Measurements from ENCODE around the gene ABCB11. TPM values are rescaled to one million over a fixed set of nuclear protein-coding genes. Genes with fewer than 3 reads are reported as not detected.
A peak's percentile ranks its signal among the peaks of the same experiment; 100 is the strongest.

ABCB11 gene
- total and polyA plus RNA-seq, 9 of the 15 experiments (the other 6 are each of a cell fraction or from before 2014, with no cell fraction given): 0.04 to 0.51 (median 0.10) TPM; not detected in 1

DNA sequence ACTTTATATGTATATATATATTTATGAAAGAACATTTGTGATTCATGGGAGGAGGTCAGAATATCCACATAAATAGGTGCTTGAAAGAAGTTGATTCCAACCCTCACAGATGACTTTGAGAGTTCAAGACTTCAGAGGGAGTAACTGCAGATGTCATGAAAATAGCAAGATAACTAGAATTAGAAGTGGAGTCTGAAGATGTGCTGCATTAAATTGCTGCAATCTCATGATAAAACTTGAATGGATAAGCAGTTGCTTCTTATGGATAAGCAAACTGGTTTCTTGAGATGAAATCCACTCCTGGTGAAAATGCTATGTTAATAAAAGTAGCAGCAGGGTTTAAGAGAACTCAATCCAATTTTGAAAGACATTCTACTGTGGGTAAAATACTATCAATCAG lies 89.8 kb downstream of the ABCB11 start (continued):
- TF ChIP-seq NR2C2 (CRISPR knock-in tag; IDR thresholded peaks at IDR 0.05) (no peak), NR2C2 (tag; IDR thresholded peaks at IDR 0.05) (no peak), SNRNP70 (optimal IDR thresholded peaks at IDR 0.05; ENCODE audit: low read depth, low read length) (no peak), ZNF347 (CRISPR knock-in tag; IDR thresholded peaks at IDR 0.05; ENCODE audit: low read depth) (no peak), POLR2AphosphoS5 (IDR thresholded peaks at IDR 0.05; ENCODE audit: control insufficient read depth, insufficient read depth, low read depth, low read length) (peak; percentile 53; the same call in 1 of the 2 replicates), PRPF4 (IDR thresholded peaks at IDR 0.05; ENCODE audit: insufficient read depth, low read depth, low read length, poor library complexity, severe bottlenecking) (no peak), BCL6 (CRISPR knock-in tag; IDR thresholded peaks at IDR 0.05) (no peak), MCM5 (IDR thresholded peaks at IDR 0.05; ENCODE audit: low read depth) (no peak), RBM22 (IDR thresholded peaks at IDR 0.05; ENCODE audit: low read depth, low read length, poor library complexity, severe bottlenecking) (no peak), SMARCA4 (IDR thresholded peaks at IDR 0.05) (peak; percentile 20; the same call in 1 of the 2 replicates), NFE2L1 (tag; IDR thresholded peaks at IDR 0.05; ENCODE audit: borderline replicate concordance, low read depth) (no peak), RUNX1 (IDR thresholded peaks at IDR 0.05; ENCODE audit: low read depth) (no peak)
- TF ChIP-seq, protein P1, sequence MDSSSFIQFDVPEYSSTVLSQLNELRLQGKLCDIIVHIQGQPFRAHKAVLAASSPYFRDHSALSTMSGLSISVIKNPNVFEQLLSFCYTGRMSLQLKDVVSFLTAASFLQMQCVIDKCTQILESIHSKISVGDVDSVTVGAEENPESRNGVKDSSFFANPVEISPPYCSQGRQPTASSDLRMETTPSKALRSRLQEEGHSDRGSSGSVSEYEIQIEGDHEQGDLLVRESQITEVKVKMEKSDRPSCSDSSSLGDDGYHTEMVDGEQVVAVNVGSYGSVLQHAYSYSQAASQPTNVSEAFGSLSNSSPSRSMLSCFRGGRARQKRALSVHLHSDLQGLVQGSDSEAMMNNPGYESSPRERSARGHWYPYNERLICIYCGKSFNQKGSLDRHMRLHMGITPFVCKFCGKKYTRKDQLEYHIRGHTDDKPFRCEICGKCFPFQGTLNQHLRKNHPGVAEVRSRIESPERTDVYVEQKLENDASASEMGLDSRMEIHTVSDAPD (CRISPR knock-in tag; IDR thresholded peaks at IDR 0.05): no peak
- TF ChIP-seq, protein P2, sequence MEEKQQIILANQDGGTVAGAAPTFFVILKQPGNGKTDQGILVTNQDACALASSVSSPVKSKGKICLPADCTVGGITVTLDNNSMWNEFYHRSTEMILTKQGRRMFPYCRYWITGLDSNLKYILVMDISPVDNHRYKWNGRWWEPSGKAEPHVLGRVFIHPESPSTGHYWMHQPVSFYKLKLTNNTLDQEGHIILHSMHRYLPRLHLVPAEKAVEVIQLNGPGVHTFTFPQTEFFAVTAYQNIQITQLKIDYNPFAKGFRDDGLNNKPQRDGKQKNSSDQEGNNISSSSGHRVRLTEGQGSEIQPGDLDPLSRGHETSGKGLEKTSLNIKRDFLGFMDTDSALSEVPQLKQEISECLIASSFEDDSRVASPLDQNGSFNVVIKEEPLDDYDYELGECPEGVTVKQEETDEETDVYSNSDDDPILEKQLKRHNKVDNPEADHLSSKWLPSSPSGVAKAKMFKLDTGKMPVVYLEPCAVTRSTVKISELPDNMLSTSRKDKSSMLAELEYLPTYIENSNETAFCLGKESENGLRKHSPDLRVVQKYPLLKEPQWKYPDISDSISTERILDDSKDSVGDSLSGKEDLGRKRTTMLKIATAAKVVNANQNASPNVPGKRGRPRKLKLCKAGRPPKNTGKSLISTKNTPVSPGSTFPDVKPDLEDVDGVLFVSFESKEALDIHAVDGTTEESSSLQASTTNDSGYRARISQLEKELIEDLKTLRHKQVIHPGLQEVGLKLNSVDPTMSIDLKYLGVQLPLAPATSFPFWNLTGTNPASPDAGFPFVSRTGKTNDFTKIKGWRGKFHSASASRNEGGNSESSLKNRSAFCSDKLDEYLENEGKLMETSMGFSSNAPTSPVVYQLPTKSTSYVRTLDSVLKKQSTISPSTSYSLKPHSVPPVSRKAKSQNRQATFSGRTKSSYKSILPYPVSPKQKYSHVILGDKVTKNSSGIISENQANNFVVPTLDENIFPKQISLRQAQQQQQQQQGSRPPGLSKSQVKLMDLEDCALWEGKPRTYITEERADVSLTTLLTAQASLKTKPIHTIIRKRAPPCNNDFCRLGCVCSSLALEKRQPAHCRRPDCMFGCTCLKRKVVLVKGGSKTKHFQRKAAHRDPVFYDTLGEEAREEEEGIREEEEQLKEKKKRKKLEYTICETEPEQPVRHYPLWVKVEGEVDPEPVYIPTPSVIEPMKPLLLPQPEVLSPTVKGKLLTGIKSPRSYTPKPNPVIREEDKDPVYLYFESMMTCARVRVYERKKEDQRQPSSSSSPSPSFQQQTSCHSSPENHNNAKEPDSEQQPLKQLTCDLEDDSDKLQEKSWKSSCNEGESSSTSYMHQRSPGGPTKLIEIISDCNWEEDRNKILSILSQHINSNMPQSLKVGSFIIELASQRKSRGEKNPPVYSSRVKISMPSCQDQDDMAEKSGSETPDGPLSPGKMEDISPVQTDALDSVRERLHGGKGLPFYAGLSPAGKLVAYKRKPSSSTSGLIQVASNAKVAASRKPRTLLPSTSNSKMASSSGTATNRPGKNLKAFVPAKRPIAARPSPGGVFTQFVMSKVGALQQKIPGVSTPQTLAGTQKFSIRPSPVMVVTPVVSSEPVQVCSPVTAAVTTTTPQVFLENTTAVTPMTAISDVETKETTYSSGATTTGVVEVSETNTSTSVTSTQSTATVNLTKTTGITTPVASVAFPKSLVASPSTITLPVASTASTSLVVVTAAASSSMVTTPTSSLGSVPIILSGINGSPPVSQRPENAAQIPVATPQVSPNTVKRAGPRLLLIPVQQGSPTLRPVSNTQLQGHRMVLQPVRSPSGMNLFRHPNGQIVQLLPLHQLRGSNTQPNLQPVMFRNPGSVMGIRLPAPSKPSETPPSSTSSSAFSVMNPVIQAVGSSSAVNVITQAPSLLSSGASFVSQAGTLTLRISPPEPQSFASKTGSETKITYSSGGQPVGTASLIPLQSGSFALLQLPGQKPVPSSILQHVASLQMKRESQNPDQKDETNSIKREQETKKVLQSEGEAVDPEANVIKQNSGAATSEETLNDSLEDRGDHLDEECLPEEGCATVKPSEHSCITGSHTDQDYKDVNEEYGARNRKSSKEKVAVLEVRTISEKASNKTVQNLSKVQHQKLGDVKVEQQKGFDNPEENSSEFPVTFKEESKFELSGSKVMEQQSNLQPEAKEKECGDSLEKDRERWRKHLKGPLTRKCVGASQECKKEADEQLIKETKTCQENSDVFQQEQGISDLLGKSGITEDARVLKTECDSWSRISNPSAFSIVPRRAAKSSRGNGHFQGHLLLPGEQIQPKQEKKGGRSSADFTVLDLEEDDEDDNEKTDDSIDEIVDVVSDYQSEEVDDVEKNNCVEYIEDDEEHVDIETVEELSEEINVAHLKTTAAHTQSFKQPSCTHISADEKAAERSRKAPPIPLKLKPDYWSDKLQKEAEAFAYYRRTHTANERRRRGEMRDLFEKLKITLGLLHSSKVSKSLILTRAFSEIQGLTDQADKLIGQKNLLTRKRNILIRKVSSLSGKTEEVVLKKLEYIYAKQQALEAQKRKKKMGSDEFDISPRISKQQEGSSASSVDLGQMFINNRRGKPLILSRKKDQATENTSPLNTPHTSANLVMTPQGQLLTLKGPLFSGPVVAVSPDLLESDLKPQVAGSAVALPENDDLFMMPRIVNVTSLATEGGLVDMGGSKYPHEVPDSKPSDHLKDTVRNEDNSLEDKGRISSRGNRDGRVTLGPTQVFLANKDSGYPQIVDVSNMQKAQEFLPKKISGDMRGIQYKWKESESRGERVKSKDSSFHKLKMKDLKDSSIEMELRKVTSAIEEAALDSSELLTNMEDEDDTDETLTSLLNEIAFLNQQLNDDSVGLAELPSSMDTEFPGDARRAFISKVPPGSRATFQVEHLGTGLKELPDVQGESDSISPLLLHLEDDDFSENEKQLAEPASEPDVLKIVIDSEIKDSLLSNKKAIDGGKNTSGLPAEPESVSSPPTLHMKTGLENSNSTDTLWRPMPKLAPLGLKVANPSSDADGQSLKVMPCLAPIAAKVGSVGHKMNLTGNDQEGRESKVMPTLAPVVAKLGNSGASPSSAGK (IDR thresholded peaks at IDR 0.05): no peak
- TF ChIP-seq, protein P3, sequence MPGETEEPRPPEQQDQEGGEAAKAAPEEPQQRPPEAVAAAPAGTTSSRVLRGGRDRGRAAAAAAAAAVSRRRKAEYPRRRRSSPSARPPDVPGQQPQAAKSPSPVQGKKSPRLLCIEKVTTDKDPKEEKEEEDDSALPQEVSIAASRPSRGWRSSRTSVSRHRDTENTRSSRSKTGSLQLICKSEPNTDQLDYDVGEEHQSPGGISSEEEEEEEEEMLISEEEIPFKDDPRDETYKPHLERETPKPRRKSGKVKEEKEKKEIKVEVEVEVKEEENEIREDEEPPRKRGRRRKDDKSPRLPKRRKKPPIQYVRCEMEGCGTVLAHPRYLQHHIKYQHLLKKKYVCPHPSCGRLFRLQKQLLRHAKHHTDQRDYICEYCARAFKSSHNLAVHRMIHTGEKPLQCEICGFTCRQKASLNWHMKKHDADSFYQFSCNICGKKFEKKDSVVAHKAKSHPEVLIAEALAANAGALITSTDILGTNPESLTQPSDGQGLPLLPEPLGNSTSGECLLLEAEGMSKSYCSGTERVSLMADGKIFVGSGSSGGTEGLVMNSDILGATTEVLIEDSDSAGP (CRISPR knock-in tag; IDR thresholded peaks at IDR 0.05): no peak
